ENCODE data around the gene NCKAP5L.

DNA sequence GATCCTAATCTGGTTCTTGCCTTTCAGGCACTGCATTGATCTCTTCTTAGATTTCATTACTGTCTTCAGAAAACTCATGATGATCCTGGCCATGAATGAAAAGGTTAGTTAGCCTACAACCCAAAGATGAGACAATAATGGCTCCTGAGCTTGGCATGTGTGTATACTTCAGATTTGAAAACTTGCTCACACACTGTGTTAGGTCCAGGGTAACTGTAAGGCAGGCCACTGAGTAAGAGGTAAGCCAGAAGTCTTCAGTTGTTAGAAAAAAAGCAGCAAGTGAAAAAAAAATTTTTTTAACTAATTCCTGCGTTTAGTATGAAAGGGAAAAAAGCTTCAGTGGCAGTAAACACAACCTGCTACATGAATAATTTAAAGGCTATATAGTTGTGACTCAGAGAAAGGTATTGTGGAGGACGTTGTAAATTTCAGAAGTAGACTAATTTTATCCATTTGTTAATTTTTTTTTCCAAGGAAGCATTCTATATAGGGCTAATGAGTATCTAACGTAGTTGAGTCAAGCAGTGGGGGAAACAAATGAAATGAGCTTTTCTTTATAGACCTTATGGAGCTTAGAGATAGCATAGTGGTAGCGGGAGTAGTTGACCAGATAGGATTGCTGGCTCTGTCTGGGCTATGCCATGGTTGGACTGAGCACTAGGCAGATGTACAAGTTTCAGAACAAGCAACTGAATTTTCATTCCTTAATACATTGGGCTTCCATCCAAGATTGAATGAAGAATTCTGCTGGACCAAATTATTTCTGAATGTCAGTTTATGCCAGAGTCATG is 66.3 kb downstream of the NCKAP5L start:
- TF ChIP-seq, protein P1, sequence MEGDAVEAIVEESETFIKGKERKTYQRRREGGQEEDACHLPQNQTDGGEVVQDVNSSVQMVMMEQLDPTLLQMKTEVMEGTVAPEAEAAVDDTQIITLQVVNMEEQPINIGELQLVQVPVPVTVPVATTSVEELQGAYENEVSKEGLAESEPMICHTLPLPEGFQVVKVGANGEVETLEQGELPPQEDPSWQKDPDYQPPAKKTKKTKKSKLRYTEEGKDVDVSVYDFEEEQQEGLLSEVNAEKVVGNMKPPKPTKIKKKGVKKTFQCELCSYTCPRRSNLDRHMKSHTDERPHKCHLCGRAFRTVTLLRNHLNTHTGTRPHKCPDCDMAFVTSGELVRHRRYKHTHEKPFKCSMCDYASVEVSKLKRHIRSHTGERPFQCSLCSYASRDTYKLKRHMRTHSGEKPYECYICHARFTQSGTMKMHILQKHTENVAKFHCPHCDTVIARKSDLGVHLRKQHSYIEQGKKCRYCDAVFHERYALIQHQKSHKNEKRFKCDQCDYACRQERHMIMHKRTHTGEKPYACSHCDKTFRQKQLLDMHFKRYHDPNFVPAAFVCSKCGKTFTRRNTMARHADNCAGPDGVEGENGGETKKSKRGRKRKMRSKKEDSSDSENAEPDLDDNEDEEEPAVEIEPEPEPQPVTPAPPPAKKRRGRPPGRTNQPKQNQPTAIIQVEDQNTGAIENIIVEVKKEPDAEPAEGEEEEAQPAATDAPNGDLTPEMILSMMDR (IDR thresholded peaks at IDR 0.05; ENCODE audit: low read depth, low read length): no peak
- TF ChIP-seq EZH2phosphoT487 (IDR thresholded peaks at IDR 0.05; ENCODE audit: low read depth): no peak
